ENCODE results near the gene BICDL2. TPM values are rescaled to one million over a fixed set of nuclear protein-coding genes. Genes with fewer than 3 reads are reported as not detected.

BICDL2 gene
- total and polyA plus RNA-seq, 9 of the 15 experiments (the other 6 are each of a cell fraction or from before 2014, with no cell fraction given) = 0.09 to 0.28 (median 0.09) TPM; not detected in 6

DNA sequence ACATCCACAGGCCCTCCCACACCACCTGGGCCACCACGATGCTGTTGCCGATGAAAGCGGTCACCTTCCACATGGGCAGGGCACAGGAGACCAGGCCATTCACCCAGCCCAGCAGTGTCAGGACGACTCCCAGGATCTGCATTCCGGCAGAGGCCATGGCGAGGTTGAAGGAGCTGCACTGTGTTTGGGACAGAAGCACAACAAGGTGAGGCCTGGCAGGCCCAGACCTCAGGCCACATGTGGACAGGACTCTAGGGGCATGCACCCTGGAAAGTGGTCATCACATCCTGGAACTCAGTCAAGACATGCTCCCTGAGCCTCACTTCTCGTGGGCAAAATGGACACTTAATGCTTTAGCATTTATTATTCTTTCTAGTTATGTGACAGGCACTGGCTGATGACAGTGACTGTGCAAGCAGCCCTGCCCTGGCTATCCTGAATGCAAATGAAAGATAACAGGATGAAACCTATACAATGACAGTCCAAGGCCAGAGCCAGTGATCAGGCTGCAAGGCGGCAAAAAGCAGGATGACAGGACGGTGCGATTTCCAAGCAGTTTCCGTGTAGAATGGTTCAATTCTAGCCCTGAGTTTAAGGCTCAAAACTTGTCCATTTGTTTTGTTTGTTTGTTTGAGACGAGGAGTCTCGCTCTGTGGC, 20.8 kb downstream of the BICDL2 start (continued):
- TF ChIP-seq MEF2A (IDR thresholded peaks at IDR 0.05; ENCODE audit: control insufficient read depth, low read depth, low read length) (no peak), SMC3 (conservative IDR thresholded peaks at IDR 0.05; ENCODE audit: insufficient read depth, low read depth, low read length) (no peak), KDM1A (IDR thresholded peaks at IDR 0.05) (peak in 1 of 2 experiments; percentile 25; a peak in 1 of 4 replicates), POLR3A (IDR thresholded peaks at IDR 0.05; ENCODE audit: borderline replicate concordance, extremely low read depth, insufficient read depth, insufficient read length) (no peak), ZFP30 (CRISPR knock-in tag; IDR thresholded peaks at IDR 0.05; ENCODE audit: borderline replicate concordance) (no peak), PHF8 (IDR thresholded peaks at IDR 0.05; ENCODE audit: borderline replicate concordance, low read length) (no peak), PTTG1 (tag; IDR thresholded peaks at IDR 0.05; ENCODE audit: low read depth) (no peak), ADNP (tag; IDR thresholded peaks at IDR 0.05) (no peak), BCOR (IDR thresholded peaks at IDR 0.05) (no peak; the same call in 1 of the 2 replicates), TAL1 (IDR thresholded peaks at IDR 0.05) (peak; percentile 18; the same call in 1 of the 2 replicates), PYGO2 (tag; IDR thresholded peaks at IDR 0.05) (no peak), MTA3 (IDR thresholded peaks at IDR 0.05; ENCODE audit: borderline replicate concordance) (no peak), SMARCE1 (IDR thresholded peaks at IDR 0.05) (no peak)
- TF ChIP-seq, protein P1, sequence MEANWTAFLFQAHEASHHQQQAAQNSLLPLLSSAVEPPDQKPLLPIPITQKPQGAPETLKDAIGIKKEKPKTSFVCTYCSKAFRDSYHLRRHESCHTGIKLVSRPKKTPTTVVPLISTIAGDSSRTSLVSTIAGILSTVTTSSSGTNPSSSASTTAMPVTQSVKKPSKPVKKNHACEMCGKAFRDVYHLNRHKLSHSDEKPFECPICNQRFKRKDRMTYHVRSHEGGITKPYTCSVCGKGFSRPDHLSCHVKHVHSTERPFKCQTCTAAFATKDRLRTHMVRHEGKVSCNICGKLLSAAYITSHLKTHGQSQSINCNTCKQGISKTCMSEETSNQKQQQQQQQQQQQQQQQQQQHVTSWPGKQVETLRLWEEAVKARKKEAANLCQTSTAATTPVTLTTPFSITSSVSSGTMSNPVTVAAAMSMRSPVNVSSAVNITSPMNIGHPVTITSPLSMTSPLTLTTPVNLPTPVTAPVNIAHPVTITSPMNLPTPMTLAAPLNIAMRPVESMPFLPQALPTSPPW (CRISPR knock-in tag; IDR thresholded peaks at IDR 0.05) = no peak
- TF ChIP-seq, protein P2, sequence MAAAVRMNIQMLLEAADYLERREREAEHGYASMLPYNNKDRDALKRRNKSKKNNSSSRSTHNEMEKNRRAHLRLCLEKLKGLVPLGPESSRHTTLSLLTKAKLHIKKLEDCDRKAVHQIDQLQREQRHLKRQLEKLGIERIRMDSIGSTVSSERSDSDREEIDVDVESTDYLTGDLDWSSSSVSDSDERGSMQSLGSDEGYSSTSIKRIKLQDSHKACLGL (CRISPR knock-in tag; IDR thresholded peaks at IDR 0.05; ENCODE audit: borderline replicate concordance, poor library complexity, severe bottlenecking) = no peak
- TF ChIP-seq, protein P3, sequence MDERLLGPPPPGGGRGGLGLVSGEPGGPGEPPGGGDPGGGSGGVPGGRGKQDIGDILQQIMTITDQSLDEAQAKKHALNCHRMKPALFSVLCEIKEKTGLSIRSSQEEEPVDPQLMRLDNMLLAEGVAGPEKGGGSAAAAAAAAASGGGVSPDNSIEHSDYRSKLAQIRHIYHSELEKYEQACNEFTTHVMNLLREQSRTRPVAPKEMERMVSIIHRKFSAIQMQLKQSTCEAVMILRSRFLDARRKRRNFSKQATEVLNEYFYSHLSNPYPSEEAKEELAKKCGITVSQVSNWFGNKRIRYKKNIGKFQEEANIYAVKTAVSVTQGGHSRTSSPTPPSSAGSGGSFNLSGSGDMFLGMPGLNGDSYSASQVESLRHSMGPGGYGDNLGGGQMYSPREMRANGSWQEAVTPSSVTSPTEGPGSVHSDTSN (CRISPR knock-in tag; IDR thresholded peaks at IDR 0.05; ENCODE audit: low read depth) = no peak
- TF ChIP-seq, protein P3 (tag; conservative IDR thresholded peaks at IDR 0.05; ENCODE audit: low read depth) = peak; percentile 48; the same call in 1 of the 2 replicates
- TF ChIP-seq, protein P4, sequence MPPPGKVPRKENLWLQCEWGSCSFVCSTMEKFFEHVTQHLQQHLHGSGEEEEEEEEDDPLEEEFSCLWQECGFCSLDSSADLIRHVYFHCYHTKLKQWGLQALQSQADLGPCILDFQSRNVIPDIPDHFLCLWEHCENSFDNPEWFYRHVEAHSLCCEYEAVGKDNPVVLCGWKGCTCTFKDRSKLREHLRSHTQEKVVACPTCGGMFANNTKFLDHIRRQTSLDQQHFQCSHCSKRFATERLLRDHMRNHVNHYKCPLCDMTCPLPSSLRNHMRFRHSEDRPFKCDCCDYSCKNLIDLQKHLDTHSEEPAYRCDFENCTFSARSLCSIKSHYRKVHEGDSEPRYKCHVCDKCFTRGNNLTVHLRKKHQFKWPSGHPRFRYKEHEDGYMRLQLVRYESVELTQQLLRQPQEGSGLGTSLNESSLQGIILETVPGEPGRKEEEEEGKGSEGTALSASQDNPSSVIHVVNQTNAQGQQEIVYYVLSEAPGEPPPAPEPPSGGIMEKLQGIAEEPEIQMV (tag; conservative IDR thresholded peaks at IDR 0.05; ENCODE audit: low read depth) = no peak
- TF ChIP-seq, protein P5, sequence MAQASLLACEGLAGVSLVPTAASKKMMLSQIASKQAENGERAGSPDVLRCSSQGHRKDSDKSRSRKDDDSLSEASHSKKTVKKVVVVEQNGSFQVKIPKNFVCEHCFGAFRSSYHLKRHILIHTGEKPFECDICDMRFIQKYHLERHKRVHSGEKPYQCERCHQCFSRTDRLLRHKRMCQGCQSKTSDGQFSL (CRISPR knock-in tag; IDR thresholded peaks at IDR 0.05) = no peak
- TF ChIP-seq, protein P5 (tag; IDR thresholded peaks at IDR 0.05) = no peak

Data from K562 (cell line).